Measurements from ENCODE around the gene SOAT2.

Gene SOAT2

GRCh38 chr12:53082637-53083175 lies 20.6 kb upstream of the SOAT2 start:
- Histone ChIP-seq H3K9ac (ENCODE audit: low read length) (no peak overlapping the region), H3K18ac (ENCODE audit: low read depth in 1 of 2, low read length in 2 of 2) (no peak overlapping the region), H3K4ac (ENCODE audit: low read depth in 1 of 2, low read length in 2 of 2) (no peak overlapping the region), H3K27me3 (ENCODE audit: control insufficient read depth in 1 of 2, insufficient read depth in 1 of 2, low read length in 2 of 2) (peaks cover 0 to 9% of the 10 kb centered on the region in 2 experiments), H3K27ac (ENCODE audit: low read length, poor library complexity, severe bottlenecking) (no peak overlapping the region), H2AK5ac (ENCODE audit: low read length, severe bottlenecking) (no peak overlapping the region), H4K91ac (ENCODE audit: low read length) (no peak overlapping the region), H3K79me1 (replicated peaks; ENCODE audit: low read length, poor library complexity, severe bottlenecking) (peaks cover 2% of the 10 kb centered on the region), H3K4me3 (ENCODE audit: insufficient read depth in 1 of 2, low read depth in 1 of 2, low read length in 2 of 2) (no peak overlapping the region), H3K23ac (ENCODE audit: low read length in 2 of 2) (no peak overlapping the region), H2AFZ (ENCODE audit: low read depth, low read length) (no peak overlapping the region), H2BK12ac (ENCODE audit: low read length in 2 of 2) (no peak overlapping the region), H2BK15ac (ENCODE audit: low read depth, poor library complexity, severe bottlenecking) (no peak overlapping the region), H3K14ac (ENCODE audit: low read length in 2 of 2) (no peak overlapping the region), H3K36me3 (ENCODE audit: control insufficient read depth in 1 of 2, insufficient read depth in 2 of 2, low read depth in 1 of 2, low read length in 2 of 2) (no peaks in the 10 kb centered on the region), H3K9me3 (ENCODE audit: control insufficient read depth, low read length) (no peaks in the 10 kb centered on the region), H2BK120ac (ENCODE audit: low read depth, low read length) (no peak overlapping the region), H3K4me1 (ENCODE audit: control insufficient read depth, insufficient read depth, low read depth, low read length) (peaks cover 5% of the 10 kb centered on the region), H2BK5ac (ENCODE audit: low read depth, low read length, poor library complexity, severe bottlenecking) (no peak overlapping the region), H3K4me2 (ENCODE audit: low read length, poor library complexity, severe bottlenecking) (no peak overlapping the region), H4K8ac (ENCODE audit: low read length) (no peak overlapping the region)
- no CpG with 5 or more reads among the region's 2 CpGs for WGBS
- DNase-seq = no peak

- H3K4me2 ChIP-seq (ENCODE audit: low read length, poor library complexity, severe bottlenecking) = no peak overlapping the region
- H3K4me1 ChIP-seq (ENCODE audit: control insufficient read depth, insufficient read depth, low read depth, low read length) = no peaks in the 10 kb centered on the region
- DNase-seq = no peak
- H3K9me3 ChIP-seq (ENCODE audit: control insufficient read depth, low read length) = no peaks in the 10 kb centered on the region
- no peaks in the 10 kb centered on the region for H3K36me3 ChIP-seq (ENCODE audit: control insufficient read depth in 1 of 2, insufficient read depth in 2 of 2, low read depth in 1 of 2, low read length in 2 of 2)
- no peak overlapping the region for H3K18ac ChIP-seq (ENCODE audit: low read depth in 1 of 2, low read length in 2 of 2)
- H2AFZ ChIP-seq (ENCODE audit: low read depth, low read length) = no peak overlapping the region
- no peak overlapping the region for H4K8ac ChIP-seq (ENCODE audit: low read length)
- H3K4ac ChIP-seq (ENCODE audit: low read depth in 1 of 2, low read length in 2 of 2) = no peak overlapping the region
- H3K23ac ChIP-seq (ENCODE audit: low read length in 2 of 2) = no peak overlapping the region
- no peak overlapping the region for H2BK15ac ChIP-seq (ENCODE audit: low read depth, poor library complexity, severe bottlenecking)
- no peak overlapping the region for H4K91ac ChIP-seq (ENCODE audit: low read length)
- peaks cover 0 to 16% of the 10 kb centered on the region in 2 experiments for H3K27me3 ChIP-seq (ENCODE audit: control insufficient read depth in 1 of 2, insufficient read depth in 1 of 2, low read length in 2 of 2)
- H3K14ac ChIP-seq (ENCODE audit: low read length in 2 of 2) = no peak overlapping the region
- WGBS = 88% methylated on average over 1 of the region's 3 CpGs
- H3K27ac ChIP-seq (ENCODE audit: low read length, poor library complexity, severe bottlenecking) = no peak overlapping the region
- no peak overlapping the region for H2AK5ac ChIP-seq (ENCODE audit: low read length, severe bottlenecking)
- H3K9ac ChIP-seq (ENCODE audit: low read length) = no peak overlapping the region
- no peak overlapping the region for H2BK12ac ChIP-seq (ENCODE audit: low read length in 2 of 2)
- H3K4me3 ChIP-seq (ENCODE audit: insufficient read depth in 1 of 2, low read depth in 1 of 2, low read length in 2 of 2) = no peak overlapping the region
- H3K79me1 ChIP-seq (replicated peaks; ENCODE audit: low read length, poor library complexity, severe bottlenecking) = no peaks in the 10 kb centered on the region
- H2BK120ac ChIP-seq (ENCODE audit: low read depth, low read length) = no peak overlapping the region
- no peak overlapping the region for H2BK5ac ChIP-seq (ENCODE audit: low read depth, low read length, poor library complexity, severe bottlenecking)
Observed at GRCh38 chr12:53086361-53086760, 16.9 kb upstream of the SOAT2 start.

DNA sequence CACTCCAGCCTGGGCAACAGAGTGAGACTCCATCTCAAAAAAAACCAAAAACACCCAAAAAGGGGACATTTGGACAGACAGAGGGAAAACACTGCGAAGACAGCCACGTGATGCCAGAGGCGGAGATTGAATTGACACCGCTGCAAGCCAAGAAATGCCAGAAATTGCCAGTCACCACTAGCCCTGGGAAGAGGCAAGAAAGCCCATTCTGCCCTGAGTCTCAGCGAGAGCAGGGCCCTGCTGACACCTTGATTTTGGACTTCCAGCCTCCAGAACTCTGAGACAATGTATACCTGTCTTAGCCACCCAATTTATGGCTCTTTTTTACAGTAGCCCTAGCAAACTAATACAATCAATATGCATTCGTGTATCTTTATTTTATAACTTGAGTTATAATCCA lies 13.2 kb upstream of the SOAT2 start:
- H3K23ac ChIP-seq (ENCODE audit: low read length in 2 of 2) = no peak overlapping the region
- no peak overlapping the region for H3K18ac ChIP-seq (ENCODE audit: low read depth in 1 of 2, low read length in 2 of 2)
- H3K27ac ChIP-seq (ENCODE audit: low read length, poor library complexity, severe bottlenecking) = no peak overlapping the region
- no peaks in the 10 kb centered on the region for H3K4me1 ChIP-seq (ENCODE audit: control insufficient read depth, insufficient read depth, low read depth, low read length)
- H3K4me2 ChIP-seq (ENCODE audit: low read length, poor library complexity, severe bottlenecking) = no peak overlapping the region
- no peaks in the 10 kb centered on the region for H3K36me3 ChIP-seq (ENCODE audit: control insufficient read depth in 1 of 2, insufficient read depth in 2 of 2, low read depth in 1 of 2, low read length in 2 of 2)
- no peak for DNase-seq
- H2BK120ac ChIP-seq (ENCODE audit: low read depth, low read length) = no peak overlapping the region
- no peak overlapping the region for H4K8ac ChIP-seq (ENCODE audit: low read length)
- H2BK12ac ChIP-seq (ENCODE audit: low read length in 2 of 2) = no peak overlapping the region
- no peak overlapping the region for H2BK5ac ChIP-seq (ENCODE audit: low read depth, low read length, poor library complexity, severe bottlenecking)
- no peak overlapping the region for H2BK15ac ChIP-seq (ENCODE audit: low read depth, poor library complexity, severe bottlenecking)
- peaks cover 0 to 21% of the 10 kb centered on the region in 2 experiments for H3K27me3 ChIP-seq (ENCODE audit: control insufficient read depth in 1 of 2, insufficient read depth in 1 of 2, low read length in 2 of 2)
- H3K4ac ChIP-seq (ENCODE audit: low read depth in 1 of 2, low read length in 2 of 2) = no peak overlapping the region
- no peak overlapping the region for H4K91ac ChIP-seq (ENCODE audit: low read length)
- H2AFZ ChIP-seq (ENCODE audit: low read depth, low read length) = no peak overlapping the region
- H3K14ac ChIP-seq (ENCODE audit: low read length in 2 of 2) = no peak overlapping the region
- H3K9ac ChIP-seq (ENCODE audit: low read length) = no peak overlapping the region
- H2AK5ac ChIP-seq (ENCODE audit: low read length, severe bottlenecking) = no peak overlapping the region
- no peaks in the 10 kb centered on the region for H3K79me1 ChIP-seq (replicated peaks; ENCODE audit: low read length, poor library complexity, severe bottlenecking)
- H3K9me3 ChIP-seq (ENCODE audit: control insufficient read depth, low read length) = no peaks in the 10 kb centered on the region
- H3K4me3 ChIP-seq (ENCODE audit: insufficient read depth in 1 of 2, low read depth in 1 of 2, low read length in 2 of 2) = no peak overlapping the region
- WGBS = 89% methylated on average over 5 of the region's 6 CpGs

GRCh38 chr12:53090554-53090953 lies 12.7 kb upstream of the SOAT2 start:
- Histone ChIP-seq H3K27ac (ENCODE audit: low read length, poor library complexity, severe bottlenecking) (no peak overlapping the region), H3K36me3 (ENCODE audit: control insufficient read depth in 1 of 2, insufficient read depth in 2 of 2, low read depth in 1 of 2, low read length in 2 of 2) (no peaks in the 10 kb centered on the region), H2AFZ (ENCODE audit: low read depth, low read length) (no peak overlapping the region), H3K18ac (ENCODE audit: low read depth in 1 of 2, low read length in 2 of 2) (no peak overlapping the region), H3K9me3 (ENCODE audit: control insufficient read depth, low read length) (no peaks in the 10 kb centered on the region), H3K9ac (ENCODE audit: low read length) (no peak overlapping the region), H3K4me2 (ENCODE audit: low read length, poor library complexity, severe bottlenecking) (no peak overlapping the region), H3K14ac (ENCODE audit: low read length in 2 of 2) (no peak overlapping the region), H3K4me1 (ENCODE audit: control insufficient read depth, insufficient read depth, low read depth, low read length) (no peaks in the 10 kb centered on the region), H3K27me3 (ENCODE audit: control insufficient read depth in 1 of 2, insufficient read depth in 1 of 2, low read length in 2 of 2) (peaks cover 0 to 21% of the 10 kb centered on the region in 2 experiments), H2BK120ac (ENCODE audit: low read depth, low read length) (no peak overlapping the region), H3K4ac (ENCODE audit: low read depth in 1 of 2, low read length in 2 of 2) (no peak overlapping the region), H2BK15ac (ENCODE audit: low read depth, poor library complexity, severe bottlenecking) (no peak overlapping the region), H3K4me3 (ENCODE audit: insufficient read depth in 1 of 2, low read depth in 1 of 2, low read length in 2 of 2) (no peak overlapping the region), H2BK5ac (ENCODE audit: low read depth, low read length, poor library complexity, severe bottlenecking) (no peak overlapping the region), H3K79me1 (replicated peaks; ENCODE audit: low read length, poor library complexity, severe bottlenecking) (no peaks in the 10 kb centered on the region), H2AK5ac (ENCODE audit: low read length, severe bottlenecking) (no peak overlapping the region), H4K8ac (ENCODE audit: low read length) (no peak overlapping the region), H3K23ac (ENCODE audit: low read length in 2 of 2) (no peak overlapping the region), H2BK12ac (ENCODE audit: low read length in 2 of 2) (no peak overlapping the region), H4K91ac (ENCODE audit: low read length) (no peak overlapping the region)
- no peak for DNase-seq
- WGBS = 85% methylated on average over 1 of the region's 2 CpGs
